ENCODE results near the gene NMNAT1. TPM values are rescaled to one million over a fixed set of nuclear protein-coding genes. Genes with fewer than 3 reads are reported as not detected.

The NMNAT1 gene
- total and polyA plus RNA-seq, 2 donors (not counting 1 experiment from before 2014, with no cell fraction given) = 11.5 to 17.2 TPM

- Histone ChIP-seq H3K4me1 (ENCODE audit: control insufficient read depth, extremely low read depth, insufficient read depth, low read length) (no peaks in the 10 kb centered on the region), H3K27me3 (ENCODE audit: control insufficient read depth, insufficient read depth, low read length) (no peaks in the 10 kb centered on the region), H3K27ac (ENCODE audit: insufficient read depth, low read length) (no peak overlapping the region), H2AFZ (ENCODE audit: low read length) (no peak overlapping the region), H4K20me1 (ENCODE audit: control insufficient read depth, extremely low read depth, insufficient read depth, low read length) (no peaks in the 10 kb centered on the region), H3K4me2 (ENCODE audit: extremely low read depth, insufficient read depth, low read length) (no peak overlapping the region), H3K9ac (ENCODE audit: insufficient read depth, low read length) (no peak overlapping the region), H3K79me2 (ENCODE audit: control insufficient read depth, insufficient read depth, low read length) (peaks cover 24% of the 10 kb centered on the region), H3K9me3 (ENCODE audit: control insufficient read depth, insufficient read depth, low read depth, low read length) (no peaks in the 10 kb centered on the region), H3K4me3 (replicated peaks in 1 of 4; ENCODE audit: control extremely low read depth in 1 of 4, insufficient read depth in 1 of 4, low read depth in 3 of 4, low read length in 4 of 4) (no peak overlapping the region), H3K36me3 (ENCODE audit: control insufficient read depth, insufficient read depth, low read length) (no peaks in the 10 kb centered on the region)
- peak in 1 of 2 donors; percentile 85 for DNase-seq (ENCODE audit: low read depth in 2 of 2)
- TF ChIP-seq CTCF (conservative IDR thresholded peaks at IDR 0.05 in 1 of 2, IDR thresholded peaks at IDR 0.05 in 1 of 2; ENCODE audit: low read depth in 1 of 2, low read length in 2 of 2) = no peak
- TF ChIP-seq EZH2 (IDR thresholded peaks at IDR 0.05; ENCODE audit: low read length, missing control alignments) = no peak
These were observed 88.2 kb downstream of the NMNAT1 start for GRCh38 chr1:10031461-10031860.

GRCh38 chr1:10032590-10033358 is 89.5 kb downstream of the NMNAT1 start, which contains the start of gene UBE4B:
Gene UBE4B (plus strand): TSS chr1:10032958. CDS start chr1:10033671, 713 bp downstream.
- Histone ChIP-seq H3K27me3 (ENCODE audit: control insufficient read depth, insufficient read depth, low read length) (no peaks in the 10 kb centered on the region), H3K4me3 (replicated peaks in 1 of 4; ENCODE audit: control extremely low read depth in 1 of 4, insufficient read depth in 1 of 4, low read depth in 3 of 4, low read length in 4 of 4) (peak within 1 kb of the TSS; percentile 76 to 97 (median 90)), H3K9me3 (ENCODE audit: control insufficient read depth, insufficient read depth, low read depth, low read length) (no peaks in the 10 kb centered on the region), H3K9ac (ENCODE audit: insufficient read depth, low read length) (peak within 1 kb of the TSS; percentile 86), H3K27ac (ENCODE audit: insufficient read depth, low read length) (peak within 1 kb of the TSS; percentile 91), H3K4me1 (ENCODE audit: control insufficient read depth, extremely low read depth, insufficient read depth, low read length) (no peaks in the 10 kb centered on the region), H3K36me3 (ENCODE audit: control insufficient read depth, insufficient read depth, low read length) (peaks cover 1% of the 10 kb centered on the region), H2AFZ (ENCODE audit: low read length) (peak within 1 kb of the TSS; percentile 99), H4K20me1 (ENCODE audit: control insufficient read depth, extremely low read depth, insufficient read depth, low read length) (no peaks in the 10 kb centered on the region), H3K4me2 (ENCODE audit: extremely low read depth, insufficient read depth, low read length) (peak within 1 kb of the TSS; percentile 92), H3K79me2 (ENCODE audit: control insufficient read depth, insufficient read depth, low read length) (peaks cover 27% of the 10 kb centered on the region)
- TF ChIP-seq EZH2 (IDR thresholded peaks at IDR 0.05; ENCODE audit: low read length, missing control alignments) (no peak), CTCF (conservative IDR thresholded peaks at IDR 0.05 in 1 of 2, IDR thresholded peaks at IDR 0.05 in 1 of 2; ENCODE audit: low read depth in 1 of 2, low read length in 2 of 2) (peak; percentile 48 to 49)
- DNase-seq (ENCODE audit: low read depth in 2 of 2) = peak; percentile 95 to 96

GRCh38 chr1:10033359-10033845 is 90.1 kb downstream of the NMNAT1 start:
- no peaks in the 10 kb centered on the region for H3K4me1 ChIP-seq (ENCODE audit: control insufficient read depth, extremely low read depth, insufficient read depth, low read length)
- H3K79me2 ChIP-seq (ENCODE audit: control insufficient read depth, insufficient read depth, low read length) = peaks cover 29% of the 10 kb centered on the region
- TF ChIP-seq CTCF (conservative IDR thresholded peaks at IDR 0.05 in 1 of 2, IDR thresholded peaks at IDR 0.05 in 1 of 2; ENCODE audit: low read depth in 1 of 2, low read length in 2 of 2) = no peak
- TF ChIP-seq EZH2 (IDR thresholded peaks at IDR 0.05; ENCODE audit: low read length, missing control alignments) = no peak
- no peaks in the 10 kb centered on the region for H4K20me1 ChIP-seq (ENCODE audit: control insufficient read depth, extremely low read depth, insufficient read depth, low read length)
- peaks cover 1% of the 10 kb centered on the region for H3K36me3 ChIP-seq (ENCODE audit: control insufficient read depth, insufficient read depth, low read length)
- H3K4me2 ChIP-seq (ENCODE audit: extremely low read depth, insufficient read depth, low read length) = peak overlapping the region; percentile 60
- no peaks in the 10 kb centered on the region for H3K9me3 ChIP-seq (ENCODE audit: control insufficient read depth, insufficient read depth, low read depth, low read length)
- H3K27me3 ChIP-seq (ENCODE audit: control insufficient read depth, insufficient read depth, low read length) = no peaks in the 10 kb centered on the region
- H2AFZ ChIP-seq (ENCODE audit: low read length) = peak overlapping the region; percentile 99
- peak overlapping the region; percentile 91 for H3K27ac ChIP-seq (ENCODE audit: insufficient read depth, low read length)
- DNase-seq (ENCODE audit: low read depth in 2 of 2) = peak; percentile 33
- H3K9ac ChIP-seq (ENCODE audit: insufficient read depth, low read length) = peak overlapping the region; percentile 86
- H3K4me3 ChIP-seq (replicated peaks in 1 of 4; ENCODE audit: control extremely low read depth in 1 of 4, insufficient read depth in 1 of 4, low read depth in 3 of 4, low read length in 4 of 4) = peak overlapping the region; percentile 76 to 97 (median 90)

Data from fibroblast of lung (primary cell).